ENCODE data around the gene WDR37. TPM values are rescaled to one million over a fixed set of nuclear protein-coding genes. Genes with fewer than 3 reads are reported as not detected.

Gene WDR37
- total and polyA plus RNA-seq, 10 of the 15 experiments (the other 5 are each of a cell fraction or from before 2014, with no cell fraction given), result 1.9 to 11.1 (median 7.1) TPM

GRCh38 chr10:1119501-1119900, 63.3 kb downstream of the WDR37 start (continued):
- TF ChIP-seq SKIL (IDR thresholded peaks at IDR 0.05; ENCODE audit: low read depth, poor library complexity, severe bottlenecking) (no peak), GABPA (IDR thresholded peaks at IDR 0.05; ENCODE audit: low read depth) (no peak), MYB (IDR thresholded peaks at IDR 0.05; ENCODE audit: borderline replicate concordance, low read depth, low read length) (no peak), CEBPB (IDR thresholded peaks at IDR 0.05; ENCODE audit: borderline replicate concordance in 1 of 2, low read depth in 2 of 2, low read length in 2 of 2) (no peak), CHD1 (IDR thresholded peaks at IDR 0.05; ENCODE audit: low read depth, low read length) (no peak), PAX5 (IDR thresholded peaks at IDR 0.05; ENCODE audit: borderline replicate concordance, low read depth, low read length) (no peak)

- no peak overlapping the region for H3K27ac ChIP-seq (ENCODE audit: control insufficient read depth, insufficient read depth)
- no peaks in the 10 kb centered on the region for H3K79me2 ChIP-seq (ENCODE audit: control insufficient read depth, insufficient read depth, low read length)
- POLR2A ChIA-PET, result no interaction called here
- RAD21 ChIA-PET (ENCODE audit: unreplicated experiment), result no interaction called here
- WGBS (ENCODE audit: insufficient coverage, insufficient replicate concordance, low lambda C conversion rate, missing lambda C conversion rate), result 94% methylated on average over 12 of the region's 12 CpGs
- no peaks in the 10 kb centered on the region for H3K9me3 ChIP-seq (replicated peaks; ENCODE audit: control insufficient read depth, insufficient read depth, low read length)
- no peaks in the 10 kb centered on the region for H4K20me1 ChIP-seq (ENCODE audit: control insufficient read depth, insufficient read depth)
- in situ Hi-C loops (cut with MboI) (no loop called here), intact Hi-C loops (cut with micrococcal nuclease; ENCODE audit: unreplicated experiment) (no loop called here)
- DNase-seq (ENCODE audit: low read depth, low spot score) (no peak), FAIRE-seq (no peak), ATAC-seq (no peak)
- SMC1A ChIA-PET (ENCODE audit: uncharacterized antibody, unreplicated experiment), result no interaction called here
- no peak overlapping the region for H2AFZ ChIP-seq (ENCODE audit: control insufficient read depth, low read depth, low read length)
- H3K27me3 ChIP-seq (replicated peaks in 1 of 2; ENCODE audit: control insufficient read depth in 2 of 2, insufficient read depth in 2 of 2, low read length in 1 of 2), result no peaks in the 10 kb centered on the region
- H3K36me3 ChIP-seq (ENCODE audit: control insufficient read depth in 2 of 2, insufficient read depth in 2 of 2, low read length in 1 of 2), result peaks cover 18 to 54% of the 10 kb centered on the region in 2 experiments
- CTCF ChIA-PET, result no interaction called here
- no peak overlapping the region for H3K4me3 ChIP-seq
- H3K4me2 ChIP-seq (ENCODE audit: control insufficient read depth, insufficient read depth), result no peak overlapping the region
- BruUV-seq (replicated peaks), result no TSS peak
- H3K4me1 ChIP-seq (ENCODE audit: control insufficient read depth, insufficient read depth, low read length), result no peaks in the 10 kb centered on the region
- H3K9ac ChIP-seq (ENCODE audit: control insufficient read depth, insufficient read depth, low read length), result no peak overlapping the region
- TF ChIP-seq ZNF207 (IDR thresholded peaks at IDR 0.05; ENCODE audit: borderline replicate concordance), result no peak
- TF ChIP-seq CTCF (IDR thresholded peaks at IDR 0.05 in 2 of 3, conservative IDR thresholded peaks at IDR 0.05 in 1 of 3; ENCODE audit: control insufficient read depth in 2 of 3, extremely low read depth in 1 of 3, insufficient read depth in 1 of 3, low read depth in 3 of 3, low read length in 3 of 3), result no peak
- TF ChIP-seq MYC (IDR thresholded peaks at IDR 0.05; ENCODE audit: insufficient read depth, insufficient read length, insufficient replicate concordance, low read length, severe bottlenecking), result no peak
- TF ChIP-seq ZBTB4 (CRISPR knock-in tag; IDR thresholded peaks at IDR 0.05), result no peak
- no peak for TF ChIP-seq TAF1 (IDR thresholded peaks at IDR 0.05; ENCODE audit: borderline replicate concordance, low read depth, low read length)
- no peak for TF ChIP-seq MTA2 (IDR thresholded peaks at IDR 0.05; ENCODE audit: low read depth)
- no peak for TF ChIP-seq CBX5 (IDR thresholded peaks at IDR 0.05; ENCODE audit: low read depth)
- TF ChIP-seq HCFC1 (IDR thresholded peaks at IDR 0.05; ENCODE audit: low read length), result no peak
- TF ChIP-seq SPI1 (IDR thresholded peaks at IDR 0.05; ENCODE audit: borderline replicate concordance, insufficient read depth, low read depth, low read length), result no peak
Observed at GRCh38 chr10:1120306-1120705, 64.1 kb downstream of the WDR37 start.

All from GM12878 (cell line).